HuH-7 (cell line): Measurements from ENCODE around the gene MROH8.
A peak's percentile ranks its signal among the peaks of the same experiment; 100 is the strongest.
"Not testable (repeated sequence)": the region's sequence is repeated elsewhere in the genome, so short reads cannot be mapped to it uniquely, and the experiment has no call there.

ENCODE experiments used
- DNase-seq: peaks from one replicate; pipeline ENCODE4 v3.0.0; 2011; ENCODE audit warnings: low spot score

The MROH8 gene

GRCh38 chr20:37154684-37155298 is 24.6 kb downstream of the MROH8 start:
- DNase-seq, result no peak

- DNase-seq, result no peak
These were observed 27.1 kb downstream of the MROH8 start for GRCh38 chr20:37152284-37152683.

- no peak for DNase-seq
These were observed 27.8 kb downstream of the MROH8 start for GRCh38 chr20:37151529-37151928.

GRCh38 chr20:37150864-37151263 is 28.5 kb downstream of the MROH8 start:
- DNase-seq, result not testable (repeated sequence)

GRCh38 chr20:37147250-37147649 is 32.1 kb downstream of the MROH8 start:
- DNase-seq, result no peak

GRCh38 chr20:37144856-37145404 is 34.4 kb downstream of the MROH8 start:
- no peak for DNase-seq

GRCh38 chr20:37142708-37143107 is 36.6 kb downstream of the MROH8 start:
- no peak for DNase-seq

- no peak for DNase-seq
These were observed 41.8 kb downstream of the MROH8 start for GRCh38 chr20:37137547-37137946.

- no peak for DNase-seq
These were observed 45.4 kb downstream of the MROH8 start for GRCh38 chr20:37133952-37134351.

- DNase-seq, result no peak
These were observed 47.9 kb downstream of the MROH8 start for GRCh38 chr20:37131486-37131885.

GRCh38 chr20:37128803-37129202 is 50.5 kb downstream of the MROH8 start:
- no peak for DNase-seq

GRCh38 chr20:37126290-37126689 is 53.1 kb downstream of the MROH8 start:
- not testable (repeated sequence) for DNase-seq

GRCh38 chr20:37123441-37123840 is 55.9 kb downstream of the MROH8 start:
- DNase-seq, result no peak

- no peak for DNase-seq
These were observed 58.9 kb downstream of the MROH8 start for GRCh38 chr20:37120497-37120896.

GRCh38 chr20:37119356-37120036 is 59.9 kb downstream of the MROH8 start:
- DNase-seq, result no peak

- DNase-seq, result no peak
These were observed 65.3 kb downstream of the MROH8 start for GRCh38 chr20:37114012-37114411.

GRCh38 chr20:37111926-37112455 is 67.4 kb downstream of the MROH8 start:
- DNase-seq, result no peak

- no peak for DNase-seq
These were observed 70.7 kb downstream of the MROH8 start for GRCh38 chr20:37108676-37109075.

- no peak for DNase-seq
These were observed 76.8 kb downstream of the MROH8 start for GRCh38 chr20:37102571-37102970.

GRCh38 chr20:37096415-37097041 is 82.8 kb downstream of the MROH8 start:
- DNase-seq, result no peak

- peak; percentile 81 for DNase-seq
These were observed 83.5 kb downstream of the MROH8 start, which contains the start of gene RBL1 for GRCh38 chr20:37095599-37096414. Gene RBL1 (minus strand): TSS chr20:37095997. CDS start chr20:37095928, 69 bp downstream.

GRCh38 chr20:37095108-37095598 is 84.2 kb downstream of the MROH8 start:
- peak; percentile 20 for DNase-seq
